ENCODE data around the gene APLP1.
"Not testable (repeated sequence)": the region's sequence is repeated elsewhere in the genome, so short reads cannot be mapped to it uniquely, and the experiment has no call there.

The APLP1 gene

GRCh38 chr19:35908973-35909683, 40.8 kb downstream of the APLP1 start:
- DNase-seq (ENCODE audit: low spot score): peak; percentile 54
- no peak for TF ChIP-seq CTCF (IDR thresholded peaks at IDR 0.05; ENCODE audit: extremely low read depth, missing control alignments)

GRCh38 chr19:35909684-35910035, 41.3 kb downstream of the APLP1 start:
- DNase-seq (ENCODE audit: low spot score): no peak
- no peak for TF ChIP-seq CTCF (IDR thresholded peaks at IDR 0.05; ENCODE audit: extremely low read depth, missing control alignments)

GRCh38 chr19:35910355-35910754, 42.0 kb downstream of the APLP1 start:
- DNase-seq (ENCODE audit: low spot score): not testable (repeated sequence)

- TF ChIP-seq CTCF (IDR thresholded peaks at IDR 0.05; ENCODE audit: extremely low read depth, missing control alignments): no peak
- DNase-seq (ENCODE audit: low spot score): peak; percentile 5
These were observed 42.8 kb downstream of the APLP1 start for GRCh38 chr19:35911173-35911572.

GRCh38 chr19:35911790-35912189, 43.4 kb downstream of the APLP1 start:
- TF ChIP-seq CTCF (IDR thresholded peaks at IDR 0.05; ENCODE audit: extremely low read depth, missing control alignments): no peak
- peak; percentile 4 for DNase-seq (ENCODE audit: low spot score)

GRCh38 chr19:35913589-35913988, 45.2 kb downstream of the APLP1 start:
- peak; percentile 39 for DNase-seq (ENCODE audit: low spot score)
- no peak for TF ChIP-seq CTCF (IDR thresholded peaks at IDR 0.05; ENCODE audit: extremely low read depth, missing control alignments)

GRCh38 chr19:35915443-35915842, 47.1 kb downstream of the APLP1 start:
- peak; percentile 10 for DNase-seq (ENCODE audit: low spot score)
- TF ChIP-seq CTCF (IDR thresholded peaks at IDR 0.05; ENCODE audit: extremely low read depth, missing control alignments): no peak

GRCh38 chr19:35919306-35919705, 50.9 kb downstream of the APLP1 start:
- no peak for TF ChIP-seq CTCF (IDR thresholded peaks at IDR 0.05; ENCODE audit: extremely low read depth, missing control alignments)
- DNase-seq (ENCODE audit: low spot score): no peak

Data from GM20000 (cell line).